Measurements from ENCODE around the gene VWA3B.

VWA3B gene

GRCh38 chr2:98355881-98356280 is 268.9 kb downstream of the VWA3B start:
- ATAC-seq: no peak
- no peak for TF ChIP-seq POU6F1 (CRISPR knock-in tag; IDR thresholded peaks at IDR 0.05; ENCODE audit: borderline replicate concordance, low read depth)
- TF ChIP-seq ZNF8 (CRISPR knock-in tag; IDR thresholded peaks at IDR 0.05): no peak
- no peak for TF ChIP-seq PPARA (CRISPR knock-in tag; IDR thresholded peaks at IDR 0.05; ENCODE audit: borderline replicate concordance)
- TF ChIP-seq GLIS3 (CRISPR knock-in tag; IDR thresholded peaks at IDR 0.05): no peak
- no peak for TF ChIP-seq RARB (CRISPR knock-in tag; IDR thresholded peaks at IDR 0.05)
- TF ChIP-seq, protein P1, sequence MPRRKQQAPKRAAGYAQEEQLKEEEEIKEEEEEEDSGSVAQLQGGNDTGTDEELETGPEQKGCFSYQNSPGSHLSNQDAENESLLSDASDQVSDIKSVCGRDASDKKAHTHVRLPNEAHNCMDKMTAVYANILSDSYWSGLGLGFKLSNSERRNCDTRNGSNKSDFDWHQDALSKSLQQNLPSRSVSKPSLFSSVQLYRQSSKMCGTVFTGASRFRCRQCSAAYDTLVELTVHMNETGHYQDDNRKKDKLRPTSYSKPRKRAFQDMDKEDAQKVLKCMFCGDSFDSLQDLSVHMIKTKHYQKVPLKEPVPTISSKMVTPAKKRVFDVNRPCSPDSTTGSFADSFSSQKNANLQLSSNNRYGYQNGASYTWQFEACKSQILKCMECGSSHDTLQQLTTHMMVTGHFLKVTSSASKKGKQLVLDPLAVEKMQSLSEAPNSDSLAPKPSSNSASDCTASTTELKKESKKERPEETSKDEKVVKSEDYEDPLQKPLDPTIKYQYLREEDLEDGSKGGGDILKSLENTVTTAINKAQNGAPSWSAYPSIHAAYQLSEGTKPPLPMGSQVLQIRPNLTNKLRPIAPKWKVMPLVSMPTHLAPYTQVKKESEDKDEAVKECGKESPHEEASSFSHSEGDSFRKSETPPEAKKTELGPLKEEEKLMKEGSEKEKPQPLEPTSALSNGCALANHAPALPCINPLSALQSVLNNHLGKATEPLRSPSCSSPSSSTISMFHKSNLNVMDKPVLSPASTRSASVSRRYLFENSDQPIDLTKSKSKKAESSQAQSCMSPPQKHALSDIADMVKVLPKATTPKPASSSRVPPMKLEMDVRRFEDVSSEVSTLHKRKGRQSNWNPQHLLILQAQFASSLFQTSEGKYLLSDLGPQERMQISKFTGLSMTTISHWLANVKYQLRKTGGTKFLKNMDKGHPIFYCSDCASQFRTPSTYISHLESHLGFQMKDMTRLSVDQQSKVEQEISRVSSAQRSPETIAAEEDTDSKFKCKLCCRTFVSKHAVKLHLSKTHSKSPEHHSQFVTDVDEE (CRISPR knock-in tag; IDR thresholded peaks at IDR 0.05): no peak
- TF ChIP-seq, protein P2, sequence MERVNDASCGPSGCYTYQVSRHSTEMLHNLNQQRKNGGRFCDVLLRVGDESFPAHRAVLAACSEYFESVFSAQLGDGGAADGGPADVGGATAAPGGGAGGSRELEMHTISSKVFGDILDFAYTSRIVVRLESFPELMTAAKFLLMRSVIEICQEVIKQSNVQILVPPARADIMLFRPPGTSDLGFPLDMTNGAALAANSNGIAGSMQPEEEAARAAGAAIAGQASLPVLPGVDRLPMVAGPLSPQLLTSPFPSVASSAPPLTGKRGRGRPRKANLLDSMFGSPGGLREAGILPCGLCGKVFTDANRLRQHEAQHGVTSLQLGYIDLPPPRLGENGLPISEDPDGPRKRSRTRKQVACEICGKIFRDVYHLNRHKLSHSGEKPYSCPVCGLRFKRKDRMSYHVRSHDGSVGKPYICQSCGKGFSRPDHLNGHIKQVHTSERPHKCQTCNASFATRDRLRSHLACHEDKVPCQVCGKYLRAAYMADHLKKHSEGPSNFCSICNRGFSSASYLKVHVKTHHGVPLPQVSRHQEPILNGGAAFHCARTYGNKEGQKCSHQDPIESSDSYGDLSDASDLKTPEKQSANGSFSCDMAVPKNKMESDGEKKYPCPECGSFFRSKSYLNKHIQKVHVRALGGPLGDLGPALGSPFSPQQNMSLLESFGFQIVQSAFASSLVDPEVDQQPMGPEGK (CRISPR knock-in tag; IDR thresholded peaks at IDR 0.05; ENCODE audit: borderline replicate concordance): no peak
- no peak for TF ChIP-seq ESRRG (CRISPR knock-in tag; IDR thresholded peaks at IDR 0.05)
- no peak for TF ChIP-seq BACH2 (CRISPR knock-in tag; IDR thresholded peaks at IDR 0.05; ENCODE audit: borderline replicate concordance)
- no peak for TF ChIP-seq ISL1 (CRISPR knock-in tag; IDR thresholded peaks at IDR 0.05)
- TF ChIP-seq ZNF565 (CRISPR knock-in tag; conservative IDR thresholded peaks at IDR 0.05; ENCODE audit: low read depth): no peak
- TF ChIP-seq CSDC2 (CRISPR knock-in tag; IDR thresholded peaks at IDR 0.05): no peak
- no peak for TF ChIP-seq ARNTL (CRISPR knock-in tag; IDR thresholded peaks at IDR 0.05; ENCODE audit: borderline replicate concordance, low read depth)
- TF ChIP-seq ZFP3 (CRISPR knock-in tag; IDR thresholded peaks at IDR 0.05): no peak
- no peak for TF ChIP-seq ZC3H10 (CRISPR knock-in tag; IDR thresholded peaks at IDR 0.05)

GRCh38 chr2:98356729-98357128 is 269.8 kb downstream of the VWA3B start:
- TF ChIP-seq ESRRG (CRISPR knock-in tag; IDR thresholded peaks at IDR 0.05): no peak
- TF ChIP-seq ZFP30 (CRISPR knock-in tag; IDR thresholded peaks at IDR 0.05): no peak
- TF ChIP-seq ARNTL (CRISPR knock-in tag; IDR thresholded peaks at IDR 0.05; ENCODE audit: borderline replicate concordance, low read depth): no peak
- TF ChIP-seq SNAI2 (CRISPR knock-in tag; IDR thresholded peaks at IDR 0.05): no peak
- no peak for TF ChIP-seq ZNF8 (CRISPR knock-in tag; IDR thresholded peaks at IDR 0.05)
- ATAC-seq: no peak

DNA sequence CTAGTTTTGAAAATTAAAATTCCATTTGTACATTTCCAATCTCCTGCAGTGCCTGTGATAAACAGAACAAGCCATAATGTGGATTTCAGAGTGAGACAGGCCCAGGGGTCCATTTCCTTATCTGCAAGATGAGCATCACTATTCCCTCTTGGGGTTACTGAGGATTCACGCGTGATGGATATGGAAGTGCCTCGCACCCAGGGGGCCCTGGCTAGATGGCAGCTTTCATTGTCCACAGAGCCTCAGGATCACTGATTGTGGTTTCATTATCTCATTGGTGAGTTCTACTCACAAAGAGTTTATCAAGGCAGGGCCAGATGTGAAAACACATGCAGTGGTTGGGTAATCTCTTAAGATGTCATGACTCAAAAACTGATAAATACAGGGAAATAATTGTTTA is 270.9 kb downstream of the VWA3B start:
- no peak for TF ChIP-seq ESRRG (CRISPR knock-in tag; IDR thresholded peaks at IDR 0.05)
- no peak for ATAC-seq

DNA sequence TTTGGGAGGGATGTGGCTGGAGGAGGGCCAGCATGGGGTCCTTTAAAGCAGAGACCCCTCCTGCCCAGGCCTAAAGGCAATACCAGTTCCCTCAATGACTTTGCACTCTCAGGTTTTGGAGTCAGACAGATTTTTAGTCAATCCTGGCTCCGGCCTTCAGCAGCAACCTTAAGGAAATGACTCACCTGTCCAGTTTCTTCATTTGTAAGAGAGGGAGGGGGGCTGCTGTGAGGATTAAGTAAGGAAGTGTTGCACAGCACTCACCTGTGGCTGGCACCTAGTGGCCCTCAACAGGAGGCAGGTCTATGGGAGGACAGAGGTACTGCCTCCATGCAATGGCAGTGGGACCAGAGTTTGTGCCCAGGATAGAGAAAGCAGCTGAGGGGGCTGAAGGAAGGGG is 273.0 kb downstream of the VWA3B start:
- ATAC-seq: no peak
- TF ChIP-seq, protein P1 (CRISPR knock-in tag; IDR thresholded peaks at IDR 0.05): no peak
- TF ChIP-seq GLIS3 (CRISPR knock-in tag; IDR thresholded peaks at IDR 0.05): no peak
- TF ChIP-seq ISL1 (CRISPR knock-in tag; IDR thresholded peaks at IDR 0.05): no peak
- TF ChIP-seq PPARA (CRISPR knock-in tag; IDR thresholded peaks at IDR 0.05; ENCODE audit: borderline replicate concordance): no peak
- no peak for TF ChIP-seq ESRRG (CRISPR knock-in tag; IDR thresholded peaks at IDR 0.05)
- TF ChIP-seq POU6F1 (CRISPR knock-in tag; IDR thresholded peaks at IDR 0.05; ENCODE audit: borderline replicate concordance, low read depth): no peak
- TF ChIP-seq, protein P3, sequence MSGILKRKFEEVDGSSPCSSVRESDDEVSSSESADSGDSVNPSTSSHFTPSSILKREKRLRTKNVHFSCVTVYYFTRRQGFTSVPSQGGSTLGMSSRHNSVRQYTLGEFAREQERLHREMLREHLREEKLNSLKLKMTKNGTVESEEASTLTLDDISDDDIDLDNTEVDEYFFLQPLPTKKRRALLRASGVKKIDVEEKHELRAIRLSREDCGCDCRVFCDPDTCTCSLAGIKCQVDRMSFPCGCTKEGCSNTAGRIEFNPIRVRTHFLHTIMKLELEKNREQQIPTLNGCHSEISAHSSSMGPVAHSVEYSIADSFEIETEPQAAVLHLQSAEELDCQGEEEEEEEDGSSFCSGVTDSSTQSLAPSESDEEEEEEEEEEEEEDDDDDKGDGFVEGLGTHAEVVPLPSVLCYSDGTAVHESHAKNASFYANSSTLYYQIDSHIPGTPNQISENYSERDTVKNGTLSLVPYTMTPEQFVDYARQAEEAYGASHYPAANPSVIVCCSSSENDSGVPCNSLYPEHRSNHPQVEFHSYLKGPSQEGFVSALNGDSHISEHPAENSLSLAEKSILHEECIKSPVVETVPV (CRISPR knock-in tag; IDR thresholded peaks at IDR 0.05): no peak
- TF ChIP-seq ZNF8 (CRISPR knock-in tag; IDR thresholded peaks at IDR 0.05): no peak
- TF ChIP-seq ZNF565 (CRISPR knock-in tag; conservative IDR thresholded peaks at IDR 0.05; ENCODE audit: low read depth): no peak
- TF ChIP-seq BACH2 (CRISPR knock-in tag; IDR thresholded peaks at IDR 0.05; ENCODE audit: borderline replicate concordance): no peak
- no peak for TF ChIP-seq RARB (CRISPR knock-in tag; IDR thresholded peaks at IDR 0.05)
- no peak for TF ChIP-seq ZFP3 (CRISPR knock-in tag; IDR thresholded peaks at IDR 0.05)
- TF ChIP-seq CSDC2 (CRISPR knock-in tag; IDR thresholded peaks at IDR 0.05): no peak
- TF ChIP-seq TOX (CRISPR knock-in tag; IDR thresholded peaks at IDR 0.05; ENCODE audit: borderline replicate concordance): no peak
- TF ChIP-seq OSR1 (CRISPR knock-in tag; IDR thresholded peaks at IDR 0.05): no peak

All from SK-N-SH treated with all-trans-retinoic acid at 6 μM for 48 hours (cell line).